ENCODE measurements around the gene ADAMTS20. TPM values are rescaled to one million over a fixed set of nuclear protein-coding genes. Genes with fewer than 3 reads are reported as not detected.

Gene ADAMTS20
- polyA plus RNA-seq, 4 donors, result 0.78 to 1.00 (median 0.87) TPM

DNA sequence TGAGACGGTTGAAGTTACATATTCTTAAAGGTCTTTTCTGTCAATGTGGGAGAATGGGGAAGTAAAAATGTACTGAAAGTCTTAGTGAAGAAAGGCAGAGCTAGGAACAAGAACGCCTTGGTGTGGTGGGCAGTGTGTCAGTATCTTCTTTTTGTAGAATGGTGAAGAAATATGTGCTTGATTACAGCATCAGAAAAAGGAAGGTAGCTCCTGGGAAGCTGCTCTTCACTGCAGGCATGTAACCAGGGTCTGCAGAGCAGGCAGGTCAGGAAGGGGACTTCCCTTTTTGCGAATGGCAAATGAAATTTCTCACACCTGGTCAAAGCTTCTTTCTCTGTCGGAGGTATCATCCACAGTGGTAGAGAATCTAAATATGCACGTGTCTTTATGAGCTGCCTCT, 226.2 kb downstream of the ADAMTS20 start:
- no peak for DNase-seq (ENCODE audit: low read depth in 4 of 4, low spot score in 3 of 4)

GRCh38 chr12:43320281-43320680, 231.7 kb downstream of the ADAMTS20 start:
- DNase-seq (ENCODE audit: low read depth in 4 of 4, low spot score in 3 of 4), result no peak

DNA sequence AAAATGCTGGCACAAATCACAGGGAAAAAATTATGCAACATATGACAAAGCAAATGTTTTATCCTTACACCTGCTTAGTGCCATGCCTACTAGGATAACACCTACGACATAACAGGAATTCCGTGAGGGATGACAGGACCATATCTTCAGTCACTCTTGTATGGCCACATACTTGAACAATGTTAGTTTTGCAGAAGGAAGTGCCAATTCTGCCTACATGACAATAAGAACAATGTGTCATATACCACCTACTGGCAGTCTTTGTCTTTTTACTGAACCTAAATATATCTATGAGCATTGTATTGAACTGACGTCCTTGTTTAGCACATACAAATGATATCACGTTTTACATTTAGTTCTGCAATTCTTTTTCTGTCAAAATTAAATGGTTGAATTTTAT, 234.0 kb downstream of the ADAMTS20 start:
- no peak for DNase-seq (ENCODE audit: low read depth in 4 of 4, low spot score in 3 of 4)

GRCh38 chr12:43317156-43317555, 234.8 kb downstream of the ADAMTS20 start:
- DNase-seq (ENCODE audit: low read depth in 4 of 4, low spot score in 3 of 4), result no peak

- no peak for DNase-seq (ENCODE audit: low read depth in 4 of 4, low spot score in 3 of 4)
These were observed 235.5 kb downstream of the ADAMTS20 start for GRCh38 chr12:43316520-43316919.

DNA sequence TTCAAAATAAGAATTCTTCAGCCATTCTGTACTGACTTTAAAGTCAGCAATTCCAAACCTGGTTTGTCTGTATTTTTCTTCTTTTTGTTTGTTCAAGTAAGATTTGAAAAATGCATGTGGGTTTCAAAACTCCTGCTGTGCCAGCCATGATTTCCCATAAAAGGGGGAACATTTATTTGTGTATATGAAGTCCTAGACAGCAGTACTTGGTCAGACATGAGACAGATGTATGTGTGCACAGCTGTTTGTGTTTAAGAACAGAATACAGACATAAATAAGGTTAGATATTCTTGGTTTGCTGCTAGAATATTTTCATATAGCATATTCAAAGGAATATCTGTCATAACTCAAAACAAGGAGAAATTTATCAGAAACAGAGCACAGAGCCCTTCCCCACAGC, 236.0 kb downstream of the ADAMTS20 start:
- no peak for DNase-seq (ENCODE audit: low read depth in 4 of 4, low spot score in 3 of 4)

GRCh38 chr12:43312991-43313505, 239.0 kb downstream of the ADAMTS20 start:
- DNase-seq (ENCODE audit: low read depth in 4 of 4, low spot score in 3 of 4), result no peak

DNA sequence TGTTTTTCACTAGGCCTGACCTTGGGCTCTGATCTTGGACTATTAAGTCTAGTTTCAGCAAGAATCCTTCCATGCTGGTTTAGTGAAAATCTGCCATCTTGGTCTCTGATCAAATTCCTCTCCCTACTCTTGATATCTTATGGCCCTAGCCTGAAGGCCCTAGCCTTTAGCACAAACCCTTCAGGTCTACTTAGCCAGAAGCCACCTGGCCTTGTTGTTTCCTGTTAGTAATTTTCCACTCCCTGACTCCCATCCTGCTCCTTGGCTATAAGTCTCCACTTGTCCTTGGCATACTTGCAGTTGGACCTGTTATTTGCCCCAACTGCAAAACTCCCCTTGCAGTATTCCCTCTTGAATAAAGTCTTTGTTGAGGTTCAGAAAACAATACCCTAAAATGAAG, 241.4 kb downstream of the ADAMTS20 start:
- DNase-seq (ENCODE audit: low read depth in 4 of 4, low spot score in 3 of 4), result no peak

GRCh38 chr12:43309959-43310358, 242.0 kb downstream of the ADAMTS20 start:
- DNase-seq (ENCODE audit: low read depth in 4 of 4, low spot score in 3 of 4), result no peak

DNA sequence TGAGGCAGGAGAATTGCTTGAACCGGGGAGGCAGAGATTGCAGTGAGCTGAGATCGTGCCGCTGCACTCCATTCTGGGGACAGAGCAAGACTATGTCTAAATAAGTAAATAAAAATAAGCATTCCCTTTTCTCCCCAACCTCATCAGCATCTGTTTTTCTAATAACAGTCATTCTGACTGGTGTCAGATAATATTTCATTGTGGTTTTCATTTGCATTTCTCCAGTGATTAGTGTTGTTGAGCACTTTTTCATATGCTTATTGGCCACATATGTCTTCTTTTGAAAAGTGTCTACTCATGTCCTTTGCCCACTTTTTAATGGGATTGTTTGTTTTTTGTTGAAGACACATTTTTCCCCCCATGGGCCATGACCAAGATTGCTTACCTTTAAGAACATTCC, 243.2 kb downstream of the ADAMTS20 start:
- no peak for DNase-seq (ENCODE audit: low read depth in 4 of 4, low spot score in 3 of 4)

DNA sequence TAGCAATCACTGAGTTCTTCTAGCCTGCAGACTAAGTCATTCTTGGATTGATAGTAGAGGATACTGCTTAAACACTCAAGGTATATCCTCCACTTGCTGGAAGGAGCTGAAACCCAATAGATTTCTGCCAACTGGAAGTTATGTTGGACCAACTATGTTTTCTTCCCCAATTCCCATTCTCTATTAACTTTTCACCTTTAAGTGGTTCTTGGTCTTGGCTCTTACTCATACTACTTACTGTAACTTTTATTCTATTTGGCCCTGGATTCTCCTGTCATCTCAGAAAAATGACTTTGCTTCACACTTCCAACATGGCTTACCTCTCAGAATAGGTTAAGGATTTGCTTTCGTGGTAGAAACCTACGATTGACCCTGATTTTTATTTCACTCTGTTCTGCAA, 244.9 kb downstream of the ADAMTS20 start:
- no peak for DNase-seq (ENCODE audit: low read depth in 4 of 4, low spot score in 3 of 4)

DNA sequence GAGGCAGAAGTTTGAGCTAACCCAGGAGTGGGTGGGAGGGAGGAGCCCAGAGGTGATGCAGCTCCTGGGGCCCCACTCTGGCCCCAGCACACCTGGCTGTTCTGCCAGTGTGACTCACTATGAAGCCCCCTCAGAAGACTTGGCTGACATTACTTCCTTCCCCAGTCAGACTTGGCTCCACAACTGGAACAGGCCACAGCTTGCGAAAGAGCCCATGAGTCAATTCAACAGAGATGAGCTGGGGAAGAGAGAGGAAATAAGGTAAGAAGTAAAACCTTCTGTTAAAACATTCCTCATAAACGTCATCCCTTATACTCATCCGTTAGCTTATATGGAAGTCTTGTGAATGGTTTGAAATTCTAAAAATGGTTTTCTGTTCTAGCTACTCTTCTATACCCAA, 245.9 kb downstream of the ADAMTS20 start:
- DNase-seq (ENCODE audit: low read depth in 4 of 4, low spot score in 3 of 4), result no peak

GRCh38 chr12:43305065-43305464, 246.9 kb downstream of the ADAMTS20 start:
- DNase-seq (ENCODE audit: low read depth in 4 of 4, low spot score in 3 of 4), result no peak

Other genes starting within 250 kb of the ADAMTS20 start
- gene PUS7L, start 206.6 kb upstream of the ADAMTS20 start, polyA plus RNA-seq (ENCODE audit: insufficient read length in 4 of 4), result 10 to 100 TPM in 3 of 4 donors, 1 to 10 TPM in 1; 9.6 to 16.7 (median 12.8) TPM
- 10 to 100 TPM; 12.2 to 17.1 (median 15.1) TPM for gene IRAK4, start 206.7 kb upstream of the ADAMTS20 start, polyA plus RNA-seq (ENCODE audit: insufficient read length in 4 of 4)

Data from right renal pelvis (tissue), 4 donors.